SK-N-SH treated with all-trans-retinoic acid at 6 μM for 48 hours (cell line): ENCODE measurements around the gene NMT1.

Experiments used
- ATAC-seq: fragments of 200-7000 bp; cut with Tn5 transposase; 3 replicates; pipeline ENCODE4 v1.9.1; 2020; ENCODE audit warnings: mild to moderate bottlenecking, moderate library complexity
- ARNTL ChIP-seq: fragments of 450-650 bp; formaldehyde crosslinking; IDR thresholded peaks from 2 replicates; pipeline ENCODE4 v1.5.0; 2020; ENCODE audit warnings: low read depth, mild to moderate bottlenecking, moderate library complexity, borderline replicate concordance
- BACH2 ChIP-seq: fragments of 250-450 bp; sonication (Bioruptor Pico); IDR thresholded peaks from 2 replicates; pipeline ENCODE4 v1.9.0; 2021; ENCODE audit warnings: mild to moderate bottlenecking, borderline replicate concordance
- CSDC2 ChIP-seq: fragments of 250-450 bp; sonication (Bioruptor Pico); IDR thresholded peaks from 2 replicates; pipeline ENCODE4 v1.5.0; 2020; ENCODE audit warnings: mild to moderate bottlenecking, moderate library complexity
- ESRRG ChIP-seq: fragments of 250-450 bp; sonication (Bioruptor Pico); IDR thresholded peaks from 2 replicates; pipeline ENCODE4 v1.6.1; 2021; ENCODE audit warnings: mild to moderate bottlenecking
- GLIS3 ChIP-seq: fragments of 250-450 bp; sonication (Bioruptor Pico); IDR thresholded peaks from 2 replicates; pipeline ENCODE4 v1.5.0; 2020; ENCODE audit warnings: mild to moderate bottlenecking, moderate library complexity
- ISL1 ChIP-seq: fragments of 250-450 bp; sonication (Bioruptor Pico); IDR thresholded peaks from 2 replicates; pipeline ENCODE4 v2.1.2; 2022; ENCODE audit warnings: mild to moderate bottlenecking, moderate library complexity
- OSR1 ChIP-seq: fragments of 250-450 bp; sonication (Bioruptor Pico); IDR thresholded peaks from 2 replicates; pipeline ENCODE4 v1.8.0; 2022; ENCODE audit warnings: moderate library complexity, mild to moderate bottlenecking, inconsistent platforms
- PPARA ChIP-seq: fragments of 250-450 bp; sonication (Bioruptor Pico); IDR thresholded peaks from 2 replicates; pipeline ENCODE4 v1.5.0; 2020; ENCODE audit warnings: mild to moderate bottlenecking, borderline replicate concordance
- SNAI2 ChIP-seq: fragments of 250-450 bp; sonication (Bioruptor Pico); IDR thresholded peaks from 2 replicates; pipeline ENCODE4 v1.5.0; 2020; ENCODE audit warnings: mild to moderate bottlenecking, moderate library complexity
- TCF4 ChIP-seq: fragments of 250-450 bp; sonication (Bioruptor Pico); IDR thresholded peaks from 2 replicates; pipeline ENCODE4 v1.8.0; 2021; ENCODE audit warnings: mild to moderate bottlenecking, moderate library complexity, borderline replicate concordance
- TOX ChIP-seq: fragments of 250-450 bp; sonication (Bioruptor Pico); IDR thresholded peaks from 2 replicates; pipeline ENCODE4 v1.8.0; 2021; ENCODE audit warnings: mild to moderate bottlenecking, moderate library complexity, borderline replicate concordance
- ZC3H10 ChIP-seq: fragments of 250-450 bp; sonication (Bioruptor Pico); IDR thresholded peaks from 2 replicates; pipeline ENCODE4 v1.5.1; 2021; ENCODE audit warnings: mild to moderate bottlenecking, moderate library complexity
- ZFP3 ChIP-seq: fragments of 250-450 bp; sonication (Bioruptor Pico); IDR thresholded peaks from 2 replicates; pipeline ENCODE4 v1.5.0; 2020; ENCODE audit warnings: mild to moderate bottlenecking, moderate library complexity
- ZFP30 ChIP-seq: fragments of 450-650 bp; formaldehyde crosslinking; IDR thresholded peaks from 2 replicates; pipeline ENCODE4 v1.5.0; 2022; ENCODE audit warnings: mild to moderate bottlenecking, moderate library complexity
- ZNF565 ChIP-seq: fragments of 450-650 bp; formaldehyde crosslinking; conservative IDR thresholded peaks from 2 replicates; pipeline ENCODE4 v1.5.0; 2020; ENCODE audit warnings: low read depth, mild to moderate bottlenecking, moderate library complexity
- ZNF70 ChIP-seq: fragments of 450-650 bp; formaldehyde crosslinking; IDR thresholded peaks from 2 replicates; pipeline ENCODE4 v1.5.0; 2020; ENCODE audit warnings: mild to moderate bottlenecking, moderate library complexity
- ZNF8 ChIP-seq: fragments of 450-650 bp; formaldehyde crosslinking; IDR thresholded peaks from 2 replicates; pipeline ENCODE4 v1.5.0; 2020; ENCODE audit warnings: mild to moderate bottlenecking, moderate library complexity
- TF ChIP-seq, protein P1 (sequence below): fragments of 250-450 bp; sonication (Bioruptor Pico); IDR thresholded peaks from 2 replicates; pipeline ENCODE4 v1.5.1; 2020; ENCODE audit warnings: low read depth, mild to moderate bottlenecking, moderate library complexity
- TF ChIP-seq, protein P2 (sequence below): fragments of 250-450 bp; sonication (Bioruptor Pico); IDR thresholded peaks from 2 replicates; pipeline ENCODE4 v1.8.0; 2021; ENCODE audit warnings: low read depth, mild to moderate bottlenecking, moderate library complexity, borderline replicate concordance
- TF ChIP-seq, protein P3 (sequence below): fragments of 250-450 bp; sonication (Bioruptor Pico); IDR thresholded peaks from 2 replicates; pipeline ENCODE4 v1.5.0; 2020; ENCODE audit warnings: mild to moderate bottlenecking, moderate library complexity
- TF ChIP-seq, protein P4 (sequence below): fragments of 250-450 bp; sonication (Bioruptor Pico); IDR thresholded peaks from 2 replicates; pipeline ENCODE4 v1.5.1; 2021; ENCODE audit warnings: mild to moderate bottlenecking, moderate library complexity
- TF ChIP-seq, protein P5 (sequence below): fragments of 250-450 bp; sonication (Bioruptor Pico); IDR thresholded peaks from 2 replicates; pipeline ENCODE4 v1.8.0; 2020; ENCODE audit warnings: mild to moderate bottlenecking, moderate library complexity, borderline replicate concordance

Gene NMT1

DNA sequence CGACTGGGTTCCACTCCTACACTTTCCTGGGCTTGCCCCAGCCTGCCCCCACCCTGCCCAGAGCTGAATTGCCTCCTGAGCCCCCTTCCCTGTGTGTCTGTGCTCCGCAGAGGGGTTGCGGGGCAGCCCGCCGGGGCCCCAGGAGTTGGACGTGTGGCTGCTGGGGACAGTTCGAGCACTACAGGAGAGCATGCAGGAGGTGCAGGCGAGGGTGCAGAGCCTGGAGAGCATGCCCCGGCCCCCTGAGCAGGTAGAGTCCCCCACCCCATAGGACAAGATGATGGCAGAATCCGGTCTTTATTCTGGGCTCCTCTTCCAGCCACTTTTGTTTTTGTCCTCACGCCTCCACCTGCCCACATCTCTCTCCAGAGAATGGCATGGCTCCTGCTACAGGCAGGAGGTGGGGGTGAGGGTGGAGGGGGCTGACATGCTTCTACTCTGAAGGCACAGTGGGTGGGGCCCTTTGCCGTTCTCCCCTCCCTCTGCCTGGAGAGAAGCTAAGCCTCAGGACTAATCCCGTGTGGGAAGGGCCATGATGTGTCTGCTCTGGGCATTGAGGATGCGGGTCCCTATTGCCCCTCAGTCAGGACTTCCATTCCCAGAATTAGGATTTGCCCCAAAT lies 77.9 kb downstream of the NMT1 start:
- TF ChIP-seq ESRRG (CRISPR knock-in tag) (no peak), PPARA (no peak), ZNF565 (CRISPR knock-in tag) (no peak), TCF4 (CRISPR knock-in tag) (no peak)
- ATAC-seq: no peak

DNA sequence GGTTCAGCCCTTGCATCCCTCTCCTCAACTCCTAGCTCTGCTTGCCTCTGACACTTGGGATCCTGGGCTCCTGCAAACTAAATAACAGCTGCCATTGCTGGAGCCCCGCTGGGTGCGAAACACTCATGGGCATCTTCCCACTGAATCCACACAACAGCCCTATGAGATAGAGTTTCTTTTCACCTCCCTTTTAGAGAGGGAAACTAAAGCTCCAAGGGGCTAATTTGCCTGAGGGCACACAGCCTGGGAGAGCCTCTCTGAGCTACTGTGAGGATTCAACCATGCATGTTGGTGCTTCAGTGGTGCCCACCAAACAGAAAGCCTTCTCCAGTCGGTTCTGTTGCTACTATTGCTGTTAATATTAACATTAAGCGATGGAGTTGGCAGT lies 78.4 kb downstream of the NMT1 start:
- no peak for ATAC-seq
- TF ChIP-seq ZFP3 (CRISPR knock-in tag) (no peak), ZNF8 (CRISPR knock-in tag) (no peak), ZC3H10 (CRISPR knock-in tag) (no peak), ISL1 (no peak), SNAI2 (CRISPR knock-in tag) (no peak), ZNF565 (CRISPR knock-in tag) (no peak), ARNTL (no peak), CSDC2 (no peak), TCF4 (CRISPR knock-in tag) (no peak), GLIS3 (CRISPR knock-in tag) (no peak), BACH2 (no peak), TOX (no peak), ESRRG (CRISPR knock-in tag) (no peak), OSR1 (CRISPR knock-in tag) (no peak), ZFP30 (no peak), PPARA (no peak), ZNF70 (CRISPR knock-in tag) (no peak)
- TF ChIP-seq, protein P1, sequence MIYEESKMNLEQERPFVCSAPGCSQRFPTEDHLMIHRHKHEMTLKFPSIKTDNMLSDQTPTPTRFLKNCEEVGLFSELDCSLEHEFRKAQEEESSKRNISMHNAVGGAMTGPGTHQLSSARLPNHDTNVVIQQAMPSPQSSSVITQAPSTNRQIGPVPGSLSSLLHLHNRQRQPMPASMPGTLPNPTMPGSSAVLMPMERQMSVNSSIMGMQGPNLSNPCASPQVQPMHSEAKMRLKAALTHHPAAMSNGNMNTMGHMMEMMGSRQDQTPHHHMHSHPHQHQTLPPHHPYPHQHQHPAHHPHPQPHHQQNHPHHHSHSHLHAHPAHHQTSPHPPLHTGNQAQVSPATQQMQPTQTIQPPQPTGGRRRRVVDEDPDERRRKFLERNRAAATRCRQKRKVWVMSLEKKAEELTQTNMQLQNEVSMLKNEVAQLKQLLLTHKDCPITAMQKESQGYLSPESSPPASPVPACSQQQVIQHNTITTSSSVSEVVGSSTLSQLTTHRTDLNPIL (CRISPR knock-in tag): no peak
- TF ChIP-seq, protein P2, sequence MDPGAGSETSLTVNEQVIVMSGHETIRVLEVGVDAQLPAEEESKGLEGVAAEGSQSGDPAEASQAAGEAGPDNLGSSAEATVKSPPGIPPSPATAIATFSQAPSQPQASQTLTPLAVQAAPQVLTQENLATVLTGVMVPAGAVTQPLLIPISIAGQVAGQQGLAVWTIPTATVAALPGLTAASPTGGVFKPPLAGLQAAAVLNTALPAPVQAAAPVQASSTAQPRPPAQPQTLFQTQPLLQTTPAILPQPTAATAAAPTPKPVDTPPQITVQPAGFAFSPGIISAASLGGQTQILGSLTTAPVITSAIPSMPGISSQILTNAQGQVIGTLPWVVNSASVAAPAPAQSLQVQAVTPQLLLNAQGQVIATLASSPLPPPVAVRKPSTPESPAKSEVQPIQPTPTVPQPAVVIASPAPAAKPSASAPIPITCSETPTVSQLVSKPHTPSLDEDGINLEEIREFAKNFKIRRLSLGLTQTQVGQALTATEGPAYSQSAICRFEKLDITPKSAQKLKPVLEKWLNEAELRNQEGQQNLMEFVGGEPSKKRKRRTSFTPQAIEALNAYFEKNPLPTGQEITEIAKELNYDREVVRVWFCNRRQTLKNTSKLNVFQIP: no peak
- TF ChIP-seq, all 23 proteins: peak for 0

DNA sequence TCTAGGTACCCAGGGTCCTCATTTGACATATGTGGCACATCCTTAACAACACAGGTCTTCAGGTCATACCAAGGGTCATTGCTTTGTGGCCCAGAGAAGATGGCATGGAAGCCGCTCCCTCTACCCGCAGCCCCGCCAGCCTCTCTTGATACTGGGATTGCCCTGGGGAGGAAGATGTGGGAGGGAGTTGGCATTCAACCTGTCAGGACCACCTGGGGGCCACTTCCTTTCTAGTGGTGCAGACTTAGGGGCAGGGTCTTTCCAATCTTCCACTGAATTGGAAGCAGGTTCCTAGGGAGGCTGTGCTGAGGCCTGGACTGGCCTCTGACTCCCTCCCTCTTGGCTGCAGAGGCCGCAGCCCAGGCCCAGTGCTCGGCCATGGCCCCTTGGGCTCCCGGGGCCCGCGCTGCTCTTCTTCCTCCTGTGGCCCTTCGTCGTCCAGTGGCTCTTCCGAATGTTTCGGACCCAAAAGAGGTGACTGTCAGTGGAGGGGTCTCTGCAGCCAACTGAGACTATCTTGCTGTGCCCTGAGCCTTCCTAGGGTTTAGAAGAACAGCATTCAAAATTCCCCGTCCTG lies 82.1 kb downstream of the NMT1 start:
- TF ChIP-seq ZFP3 (CRISPR knock-in tag) (no peak), ARNTL (no peak), ZNF565 (CRISPR knock-in tag) (no peak), CSDC2 (no peak), TOX (no peak), OSR1 (CRISPR knock-in tag) (no peak), GLIS3 (CRISPR knock-in tag) (no peak), ZFP30 (no peak), BACH2 (no peak), PPARA (no peak), ESRRG (CRISPR knock-in tag) (no peak)
- TF ChIP-seq, protein P1 (CRISPR knock-in tag): no peak
- TF ChIP-seq, protein P3, sequence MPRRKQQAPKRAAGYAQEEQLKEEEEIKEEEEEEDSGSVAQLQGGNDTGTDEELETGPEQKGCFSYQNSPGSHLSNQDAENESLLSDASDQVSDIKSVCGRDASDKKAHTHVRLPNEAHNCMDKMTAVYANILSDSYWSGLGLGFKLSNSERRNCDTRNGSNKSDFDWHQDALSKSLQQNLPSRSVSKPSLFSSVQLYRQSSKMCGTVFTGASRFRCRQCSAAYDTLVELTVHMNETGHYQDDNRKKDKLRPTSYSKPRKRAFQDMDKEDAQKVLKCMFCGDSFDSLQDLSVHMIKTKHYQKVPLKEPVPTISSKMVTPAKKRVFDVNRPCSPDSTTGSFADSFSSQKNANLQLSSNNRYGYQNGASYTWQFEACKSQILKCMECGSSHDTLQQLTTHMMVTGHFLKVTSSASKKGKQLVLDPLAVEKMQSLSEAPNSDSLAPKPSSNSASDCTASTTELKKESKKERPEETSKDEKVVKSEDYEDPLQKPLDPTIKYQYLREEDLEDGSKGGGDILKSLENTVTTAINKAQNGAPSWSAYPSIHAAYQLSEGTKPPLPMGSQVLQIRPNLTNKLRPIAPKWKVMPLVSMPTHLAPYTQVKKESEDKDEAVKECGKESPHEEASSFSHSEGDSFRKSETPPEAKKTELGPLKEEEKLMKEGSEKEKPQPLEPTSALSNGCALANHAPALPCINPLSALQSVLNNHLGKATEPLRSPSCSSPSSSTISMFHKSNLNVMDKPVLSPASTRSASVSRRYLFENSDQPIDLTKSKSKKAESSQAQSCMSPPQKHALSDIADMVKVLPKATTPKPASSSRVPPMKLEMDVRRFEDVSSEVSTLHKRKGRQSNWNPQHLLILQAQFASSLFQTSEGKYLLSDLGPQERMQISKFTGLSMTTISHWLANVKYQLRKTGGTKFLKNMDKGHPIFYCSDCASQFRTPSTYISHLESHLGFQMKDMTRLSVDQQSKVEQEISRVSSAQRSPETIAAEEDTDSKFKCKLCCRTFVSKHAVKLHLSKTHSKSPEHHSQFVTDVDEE (CRISPR knock-in tag): no peak
- TF ChIP-seq, protein P4, sequence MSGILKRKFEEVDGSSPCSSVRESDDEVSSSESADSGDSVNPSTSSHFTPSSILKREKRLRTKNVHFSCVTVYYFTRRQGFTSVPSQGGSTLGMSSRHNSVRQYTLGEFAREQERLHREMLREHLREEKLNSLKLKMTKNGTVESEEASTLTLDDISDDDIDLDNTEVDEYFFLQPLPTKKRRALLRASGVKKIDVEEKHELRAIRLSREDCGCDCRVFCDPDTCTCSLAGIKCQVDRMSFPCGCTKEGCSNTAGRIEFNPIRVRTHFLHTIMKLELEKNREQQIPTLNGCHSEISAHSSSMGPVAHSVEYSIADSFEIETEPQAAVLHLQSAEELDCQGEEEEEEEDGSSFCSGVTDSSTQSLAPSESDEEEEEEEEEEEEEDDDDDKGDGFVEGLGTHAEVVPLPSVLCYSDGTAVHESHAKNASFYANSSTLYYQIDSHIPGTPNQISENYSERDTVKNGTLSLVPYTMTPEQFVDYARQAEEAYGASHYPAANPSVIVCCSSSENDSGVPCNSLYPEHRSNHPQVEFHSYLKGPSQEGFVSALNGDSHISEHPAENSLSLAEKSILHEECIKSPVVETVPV (CRISPR knock-in tag): no peak
- TF ChIP-seq, protein P5, sequence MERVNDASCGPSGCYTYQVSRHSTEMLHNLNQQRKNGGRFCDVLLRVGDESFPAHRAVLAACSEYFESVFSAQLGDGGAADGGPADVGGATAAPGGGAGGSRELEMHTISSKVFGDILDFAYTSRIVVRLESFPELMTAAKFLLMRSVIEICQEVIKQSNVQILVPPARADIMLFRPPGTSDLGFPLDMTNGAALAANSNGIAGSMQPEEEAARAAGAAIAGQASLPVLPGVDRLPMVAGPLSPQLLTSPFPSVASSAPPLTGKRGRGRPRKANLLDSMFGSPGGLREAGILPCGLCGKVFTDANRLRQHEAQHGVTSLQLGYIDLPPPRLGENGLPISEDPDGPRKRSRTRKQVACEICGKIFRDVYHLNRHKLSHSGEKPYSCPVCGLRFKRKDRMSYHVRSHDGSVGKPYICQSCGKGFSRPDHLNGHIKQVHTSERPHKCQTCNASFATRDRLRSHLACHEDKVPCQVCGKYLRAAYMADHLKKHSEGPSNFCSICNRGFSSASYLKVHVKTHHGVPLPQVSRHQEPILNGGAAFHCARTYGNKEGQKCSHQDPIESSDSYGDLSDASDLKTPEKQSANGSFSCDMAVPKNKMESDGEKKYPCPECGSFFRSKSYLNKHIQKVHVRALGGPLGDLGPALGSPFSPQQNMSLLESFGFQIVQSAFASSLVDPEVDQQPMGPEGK (CRISPR knock-in tag): no peak
- TF ChIP-seq, protein P2: no peak
- ATAC-seq: no peak
